Effector memory CD4-positive, alpha-beta T cell (primary cell): ENCODE data around the gene MARS1.
A peak's percentile ranks its signal among the peaks of the same experiment; 100 is the strongest.

Experiments
- DNase-seq, 3 donors: peaks; one replicate each; pipeline ENCODE4 v3.0.0-alpha.2; 2020
- H3K27ac ChIP-seq: 2 replicates; pipeline ENCODE4 v1.7.0; 2013; ENCODE audit warnings: mild to moderate bottlenecking, low read length, moderate library complexity; ENCODE audit not compliant: insufficient read depth, poor library complexity, severe bottlenecking
- H3K27me3 ChIP-seq: replicated peaks from 2 replicates; pipeline ENCODE4 v1.7.0; 2013; ENCODE audit warnings: mild to moderate bottlenecking, low read length; ENCODE audit not compliant: insufficient read depth, control insufficient read depth, poor library complexity, severe bottlenecking
- H3K36me3 ChIP-seq: 2 replicates; pipeline ENCODE4 v1.7.0; 2013; ENCODE audit warnings: mild to moderate bottlenecking, low read length, moderate library complexity; ENCODE audit not compliant: control insufficient read depth, insufficient read depth
- H3K4me1 ChIP-seq: 2 replicates; pipeline ENCODE4 v1.7.0; 2013; ENCODE audit warnings: low read length, mild to moderate bottlenecking; ENCODE audit not compliant: control insufficient read depth, insufficient read depth, poor library complexity, severe bottlenecking
- H3K4me3 ChIP-seq: 2 replicates; pipeline ENCODE4 v1.7.0; 2013; ENCODE audit warnings: low read length, low read depth, mild to moderate bottlenecking; ENCODE audit not compliant: insufficient read depth, poor library complexity, severe bottlenecking
- H3K9me3 ChIP-seq: 2 replicates; pipeline ENCODE4 v1.7.0; 2013; ENCODE audit warnings: mild to moderate bottlenecking, low read length, moderate library complexity; ENCODE audit not compliant: control insufficient read depth

The MARS1 gene

GRCh38 chr12:57458665-57459054 is 29.2 kb upstream of the MARS1 start:
- peaks cover 35% of the 10 kb centered on the region for H3K4me1 ChIP-seq
- peaks cover 8% of the 10 kb centered on the region for H3K27me3 ChIP-seq
- no peaks in the 10 kb centered on the region for H3K9me3 ChIP-seq
- peak overlapping the region; percentile 68 for H3K4me3 ChIP-seq
- peak overlapping the region; percentile 65 for H3K27ac ChIP-seq
- DNase-seq: no peak
- no peaks in the 10 kb centered on the region for H3K36me3 ChIP-seq

- H3K27me3 ChIP-seq: peaks cover 8% of the 10 kb centered on the region
- no peaks in the 10 kb centered on the region for H3K9me3 ChIP-seq
- H3K36me3 ChIP-seq: no peaks in the 10 kb centered on the region
- H3K27ac ChIP-seq: peak overlapping the region; percentile 65
- peak overlapping the region; percentile 68 for H3K4me3 ChIP-seq
- DNase-seq: peak; percentile 77 to 84 (median 83)
- H3K4me1 ChIP-seq: peaks cover 35% of the 10 kb centered on the region
These were observed 28.7 kb upstream of the MARS1 start for GRCh38 chr12:57459055-57459749.

GRCh38 chr12:57459750-57460467 is 28.0 kb upstream of the MARS1 start, which contains the start of gene GLI1:
Gene GLI1, plus strand, starts transcription at chr12:57459785. Its CDS starts 3,907 bp downstream, at chr12:57463692.
- Histone ChIP-seq H3K4me1 (peaks cover 35% of the 10 kb centered on the region), H3K27ac (peak within 1 kb of the TSS; percentile 65), H3K9me3 (no peaks in the 10 kb centered on the region), H3K4me3 (peak within 1 kb of the TSS; percentile 68), H3K27me3 (peaks cover 8% of the 10 kb centered on the region), H3K36me3 (no peaks in the 10 kb centered on the region)
- DNase-seq: no peak

GRCh38 chr12:57460468-57460784 is 27.4 kb upstream of the MARS1 start:
- Histone ChIP-seq H3K27me3 (peaks cover 8% of the 10 kb centered on the region), H3K4me1 (peaks cover 35% of the 10 kb centered on the region), H3K27ac (no peak overlapping the region), H3K36me3 (no peaks in the 10 kb centered on the region), H3K4me3 (peak overlapping the region; percentile 68), H3K9me3 (no peaks in the 10 kb centered on the region)
- no peak for DNase-seq

GRCh38 chr12:57460841-57461275 is 27.0 kb upstream of the MARS1 start:
- DNase-seq: no peak
- H3K9me3 ChIP-seq: no peaks in the 10 kb centered on the region
- peaks cover 8% of the 10 kb centered on the region for H3K27me3 ChIP-seq
- no peaks in the 10 kb centered on the region for H3K36me3 ChIP-seq
- H3K27ac ChIP-seq: no peak overlapping the region
- peaks cover 35% of the 10 kb centered on the region for H3K4me1 ChIP-seq
- peak overlapping the region; percentile 68 for H3K4me3 ChIP-seq

- Histone ChIP-seq H3K36me3 (no peaks in the 10 kb centered on the region), H3K27ac (no peak overlapping the region), H3K4me3 (peak overlapping the region; percentile 68), H3K27me3 (peaks cover 8% of the 10 kb centered on the region), H3K4me1 (peaks cover 35% of the 10 kb centered on the region), H3K9me3 (no peaks in the 10 kb centered on the region)
- no peak for DNase-seq
These were observed 26.5 kb upstream of the MARS1 start for GRCh38 chr12:57461276-57461916.

- no peak for DNase-seq
- H3K4me1 ChIP-seq: peaks cover 35% of the 10 kb centered on the region
- H3K9me3 ChIP-seq: no peaks in the 10 kb centered on the region
- H3K27ac ChIP-seq: peak overlapping the region; percentile 12
- no peaks in the 10 kb centered on the region for H3K36me3 ChIP-seq
- H3K4me3 ChIP-seq: peak overlapping the region; percentile 68
- H3K27me3 ChIP-seq: peaks cover 8% of the 10 kb centered on the region
These were observed 26.0 kb upstream of the MARS1 start for GRCh38 chr12:57461917-57462250.

- Histone ChIP-seq H3K4me1 (peaks cover 35% of the 10 kb centered on the region), H3K27ac (peak overlapping the region; percentile 12), H3K27me3 (peaks cover 8% of the 10 kb centered on the region), H3K4me3 (peak overlapping the region; percentile 68), H3K9me3 (no peaks in the 10 kb centered on the region), H3K36me3 (no peaks in the 10 kb centered on the region)
- DNase-seq: peak; percentile 73 to 79 (median 78)
These were observed 25.5 kb upstream of the MARS1 start for GRCh38 chr12:57462251-57462911.

- DNase-seq: no peak
- no peaks in the 10 kb centered on the region for H3K9me3 ChIP-seq
- H3K4me3 ChIP-seq: no peak overlapping the region
- peaks cover 8% of the 10 kb centered on the region for H3K27me3 ChIP-seq
- H3K27ac ChIP-seq: no peak overlapping the region
- H3K36me3 ChIP-seq: no peaks in the 10 kb centered on the region
- H3K4me1 ChIP-seq: peaks cover 35% of the 10 kb centered on the region
These were observed 25.0 kb upstream of the MARS1 start for GRCh38 chr12:57462912-57463253.
